ENCODE results near the gene GAPVD1. TPM values are rescaled to one million over a fixed set of nuclear protein-coding genes. Genes with fewer than 3 reads are reported as not detected.

Gene GAPVD1
- 60.1 and 78.0 TPM in 2 replicates for total RNA-seq

GRCh38 chr9:125261501-125262293 lies at the start of gene GAPVD1:
TSS of gene GAPVD1 (plus strand) at chr9:125261826. CDS start at chr9:125298922, 37,096 bp downstream.

GRCh38 chr9:125241000-125241862 lies 20.4 kb upstream of the GAPVD1 start, which contains the start of gene HSPA5:
TSS of gene HSPA5 (minus strand) at chr9:125241343. CDS start at chr9:125241126, 217 bp downstream.

Small RNA genes within 50 kb of the gene (small RNA-seq; reads per million reads assigned to genes)
- not detected for gene AL354710.1
- gene RNU6-1020P = not detected

Other genes starting within 250 kb of the GAPVD1 start
- 8.5 and 9.4 TPM in 2 replicates for gene SCAI, start 118.3 kb upstream of the GAPVD1 start, total RNA-seq
- 41.2 and 43.4 TPM in 2 replicates for gene PPP6C, start 72.0 kb upstream of the GAPVD1 start, total RNA-seq
- 22.2 and 26.5 TPM in 2 replicates for gene RABEPK, start 61.3 kb upstream of the GAPVD1 start, total RNA-seq
- 130 and 137 TPM in 2 replicates for gene HSPA5, start 20.5 kb upstream of the GAPVD1 start, total RNA-seq